HepG2 (cell line): Measurements from ENCODE around the gene CST11. TPM values are rescaled to one million over a fixed set of nuclear protein-coding genes. Genes with fewer than 3 reads are reported as not detected.
A peak's percentile ranks its signal among the peaks of the same experiment; 100 is the strongest.

Experiments used
- BRCA1 ChIP-seq: sonication (generic); formaldehyde crosslinking; IDR thresholded peaks from 2 replicates; pipeline ENCODE4 v1.4.0; 2020; ENCODE audit warnings: missing genetic modification reagents
- GATA4 ChIP-seq: sonication (generic); IDR thresholded peaks from 2 replicates; pipeline ENCODE4 v1.6.1; 2016; ENCODE audit warnings: antibody characterized with exemption, low read depth, borderline replicate concordance
- HMG20B ChIP-seq: conservative IDR thresholded peaks from 2 replicates; pipeline ENCODE4 v1.6.1; 2016; ENCODE audit warnings: missing genetic modification reagents, missing compliant biosample characterization
- HMGA1 ChIP-seq: sonication (generic); formaldehyde crosslinking; conservative IDR thresholded peaks from 2 replicates; pipeline ENCODE4 v1.4.0; 2020; ENCODE audit warnings: missing genetic modification reagents
- MAF1 ChIP-seq: sonication (generic); formaldehyde crosslinking; IDR thresholded peaks from 2 replicates; pipeline ENCODE4 v1.5.0; 2020; ENCODE audit warnings: missing genetic modification reagents, borderline replicate concordance
- MED8 ChIP-seq: sonication (generic); formaldehyde crosslinking; IDR thresholded peaks from 2 replicates; pipeline ENCODE4 v1.8.1; 2023; ENCODE audit warnings: mild to moderate bottlenecking, missing genetic modification reagents; ENCODE audit not compliant: insufficient replicate concordance
- MIXL1 ChIP-seq: IDR thresholded peaks from 2 replicates; pipeline ENCODE4 v1.6.1; 2016
- MTF2 ChIP-seq: sonication (generic); formaldehyde crosslinking; IDR thresholded peaks from 2 replicates; pipeline ENCODE4 v1.5.0; 2020; ENCODE audit warnings: missing genetic modification reagents, borderline replicate concordance
- PHB2 ChIP-seq: fragments of 450-650 bp; IDR thresholded peaks from 2 replicates; pipeline ENCODE4 v1.6.1; 2018; ENCODE audit not compliant: partially characterized antibody
- SOX5 ChIP-seq: IDR thresholded peaks from 2 replicates; pipeline ENCODE4 v1.6.1; 2016; ENCODE audit warnings: borderline replicate concordance
- YEATS4 ChIP-seq: sonication (generic); formaldehyde crosslinking; IDR thresholded peaks from 2 replicates; pipeline ENCODE4 v1.4.0; 2020; ENCODE audit warnings: missing genetic modification reagents, borderline replicate concordance
- ZFP36L1 ChIP-seq: sonication (generic); formaldehyde crosslinking; IDR thresholded peaks from 2 replicates; pipeline ENCODE4 v1.8.0; 2022; ENCODE audit warnings: mild to moderate bottlenecking, missing genetic modification reagents, moderate library complexity
- ZFYVE20 ChIP-seq: sonication (generic); formaldehyde crosslinking; IDR thresholded peaks from 2 replicates; pipeline ENCODE4 v1.8.0; 2023; ENCODE audit warnings: low read depth, mild to moderate bottlenecking, moderate library complexity, missing genetic modification reagents, borderline replicate concordance
- ZNF136 ChIP-seq: sonication (generic); formaldehyde crosslinking; IDR thresholded peaks from 2 replicates; pipeline ENCODE4 v1.8.1; 2022; ENCODE audit warnings: low read depth, mild to moderate bottlenecking, moderate library complexity, missing genetic modification reagents
- ZNF510 ChIP-seq: sonication (generic); formaldehyde crosslinking; IDR thresholded peaks from 2 replicates; pipeline ENCODE4 v1.4.0; 2020; ENCODE audit warnings: low read depth, mild to moderate bottlenecking, missing genetic modification reagents
- ZSCAN12 ChIP-seq: sonication (generic); formaldehyde crosslinking; IDR thresholded peaks from 2 replicates; pipeline ENCODE4 v1.9.0; 2021; ENCODE audit warnings: mild to moderate bottlenecking, missing genetic modification reagents
- polyA plus RNA-seq, 8 experiments: library from polyadenylated mRNA; depleted of rRNA in 3 of 8; stranded (reverse) in 7 of 8; unstranded in 1 of 8; fragments of >200 nt; fragmentation: Illumina TruSeq in 4 of 8; extraction: Trizol in 4 of 8; gene quantifications; 2 replicates each; pipeline versions ENCODE4 v1.2.1 to v1.2.3, GENCODE V29; 2011 to 2016; ENCODE audit warnings: low read depth in 4 of 8, missing spikeins in 1 of 8, mixed read lengths in 1 of 8; ENCODE audit not compliant: insufficient read depth in 1 of 8
- total RNA-seq, 5 experiments: library from RNA; depleted of rRNA; stranded (reverse); fragments of >200 nt; fragmentation: Illumina TruSeq; extraction: Trizol; gene quantifications; 2 replicates each; pipeline ENCODE4 v1.2.3, GENCODE V29; 2016; ENCODE audit warnings: low read depth in 1 of 5
- TF ChIP-seq, protein P1 (sequence below): sonication (generic); formaldehyde crosslinking; IDR thresholded peaks from 2 replicates; pipeline ENCODE4 v1.4.0; 2020; ENCODE audit warnings: missing genetic modification reagents
- TF ChIP-seq, protein P2 (sequence below): sonication (generic); formaldehyde crosslinking; IDR thresholded peaks from 2 replicates; pipeline ENCODE4 v1.4.0; 2020; ENCODE audit warnings: mild to moderate bottlenecking, missing genetic modification reagents
- TF ChIP-seq, protein P3 (sequence below): sonication (generic); formaldehyde crosslinking; IDR thresholded peaks from 2 replicates; pipeline ENCODE4 v1.8.1; 2023; ENCODE audit warnings: mild to moderate bottlenecking, missing genetic modification reagents, borderline replicate concordance
- TF ChIP-seq, protein P4 (sequence below): sonication (generic); formaldehyde crosslinking; IDR thresholded peaks from 2 replicates; pipeline ENCODE4 v1.5.0; 2020; ENCODE audit warnings: missing genetic modification reagents, mild to moderate bottlenecking, borderline replicate concordance
- TF ChIP-seq, protein P5 (sequence below): sonication (generic); formaldehyde crosslinking; IDR thresholded peaks from 2 replicates; pipeline ENCODE4 v1.8.1; 2023; ENCODE audit warnings: missing genetic modification reagents, inconsistent platforms, borderline replicate concordance

CST11 gene
- total and polyA plus RNA-seq, 2 of the 13 experiments (the other 11 are each of a cell fraction or from before 2014, with no cell fraction given) = not detected

DNA sequence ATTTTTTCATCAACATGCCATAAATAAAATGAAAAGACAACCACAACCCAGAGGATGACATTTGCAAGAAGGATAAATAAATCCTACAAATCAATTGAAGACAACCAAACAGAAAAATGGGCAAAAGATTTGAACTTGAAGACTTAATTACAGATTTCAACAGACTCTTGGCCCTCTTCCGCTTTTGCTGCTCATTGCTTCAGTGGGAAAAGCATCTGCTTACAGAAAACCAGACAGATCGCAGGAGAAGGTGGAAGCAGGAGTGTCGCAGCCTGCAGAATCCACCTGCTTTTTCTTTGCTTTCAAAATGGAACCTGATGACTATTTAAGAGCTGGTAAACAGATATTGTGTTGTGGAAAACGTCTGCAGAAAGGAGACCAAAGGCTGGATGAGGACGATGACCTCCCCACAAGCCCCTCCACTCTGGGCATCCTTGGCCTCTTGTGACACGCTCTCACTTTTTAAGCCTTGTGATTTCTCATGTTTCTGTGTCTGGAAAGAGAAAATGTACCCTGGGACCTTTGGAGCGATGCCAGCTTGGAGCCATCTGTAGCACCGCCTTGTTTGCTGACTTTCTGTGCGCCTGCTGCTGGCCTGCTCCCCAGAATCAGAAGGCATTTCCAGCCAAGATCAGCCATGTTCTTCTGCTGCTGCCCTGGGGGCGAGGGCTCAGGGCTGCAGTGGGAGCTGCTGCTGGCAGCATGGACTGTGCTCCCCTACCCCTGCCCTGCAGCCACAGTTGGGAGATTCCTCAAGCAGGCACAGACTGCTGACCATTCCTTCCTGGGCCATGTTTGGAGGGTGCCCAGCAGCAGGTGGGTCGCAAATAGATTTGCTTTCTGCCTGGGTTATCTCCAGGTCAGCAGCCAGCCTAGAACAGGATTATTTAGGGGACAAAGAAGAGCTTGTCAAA, 16.8 kb downstream of the CST11 start (continued):
- TF ChIP-seq, protein P1, sequence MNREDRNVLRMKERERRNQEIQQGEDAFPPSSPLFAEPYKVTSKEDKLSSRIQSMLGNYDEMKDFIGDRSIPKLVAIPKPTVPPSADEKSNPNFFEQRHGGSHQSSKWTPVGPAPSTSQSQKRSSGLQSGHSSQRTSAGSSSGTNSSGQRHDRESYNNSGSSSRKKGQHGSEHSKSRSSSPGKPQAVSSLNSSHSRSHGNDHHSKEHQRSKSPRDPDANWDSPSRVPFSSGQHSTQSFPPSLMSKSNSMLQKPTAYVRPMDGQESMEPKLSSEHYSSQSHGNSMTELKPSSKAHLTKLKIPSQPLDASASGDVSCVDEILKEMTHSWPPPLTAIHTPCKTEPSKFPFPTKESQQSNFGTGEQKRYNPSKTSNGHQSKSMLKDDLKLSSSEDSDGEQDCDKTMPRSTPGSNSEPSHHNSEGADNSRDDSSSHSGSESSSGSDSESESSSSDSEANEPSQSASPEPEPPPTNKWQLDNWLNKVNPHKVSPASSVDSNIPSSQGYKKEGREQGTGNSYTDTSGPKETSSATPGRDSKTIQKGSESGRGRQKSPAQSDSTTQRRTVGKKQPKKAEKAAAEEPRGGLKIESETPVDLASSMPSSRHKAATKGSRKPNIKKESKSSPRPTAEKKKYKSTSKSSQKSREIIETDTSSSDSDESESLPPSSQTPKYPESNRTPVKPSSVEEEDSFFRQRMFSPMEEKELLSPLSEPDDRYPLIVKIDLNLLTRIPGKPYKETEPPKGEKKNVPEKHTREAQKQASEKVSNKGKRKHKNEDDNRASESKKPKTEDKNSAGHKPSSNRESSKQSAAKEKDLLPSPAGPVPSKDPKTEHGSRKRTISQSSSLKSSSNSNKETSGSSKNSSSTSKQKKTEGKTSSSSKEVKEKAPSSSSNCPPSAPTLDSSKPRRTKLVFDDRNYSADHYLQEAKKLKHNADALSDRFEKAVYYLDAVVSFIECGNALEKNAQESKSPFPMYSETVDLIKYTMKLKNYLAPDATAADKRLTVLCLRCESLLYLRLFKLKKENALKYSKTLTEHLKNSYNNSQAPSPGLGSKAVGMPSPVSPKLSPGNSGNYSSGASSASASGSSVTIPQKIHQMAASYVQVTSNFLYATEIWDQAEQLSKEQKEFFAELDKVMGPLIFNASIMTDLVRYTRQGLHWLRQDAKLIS (CRISPR knock-in tag) = no peak
- TF ChIP-seq ZFP36L1 (CRISPR knock-in tag) = 0 out of 2 replicates have a peak, but pooled peaks have one; percentile 35
- TF ChIP-seq HMG20B (CRISPR knock-in tag) = 0 out of 2 replicates have a peak, but pooled peaks have one; percentile 6
- TF ChIP-seq ZNF510 (CRISPR knock-in tag) = no peak
- peak; percentile 24; the same call in 1 of the 2 replicates for TF ChIP-seq MIXL1 (CRISPR knock-in tag)
- TF ChIP-seq, protein P2, sequence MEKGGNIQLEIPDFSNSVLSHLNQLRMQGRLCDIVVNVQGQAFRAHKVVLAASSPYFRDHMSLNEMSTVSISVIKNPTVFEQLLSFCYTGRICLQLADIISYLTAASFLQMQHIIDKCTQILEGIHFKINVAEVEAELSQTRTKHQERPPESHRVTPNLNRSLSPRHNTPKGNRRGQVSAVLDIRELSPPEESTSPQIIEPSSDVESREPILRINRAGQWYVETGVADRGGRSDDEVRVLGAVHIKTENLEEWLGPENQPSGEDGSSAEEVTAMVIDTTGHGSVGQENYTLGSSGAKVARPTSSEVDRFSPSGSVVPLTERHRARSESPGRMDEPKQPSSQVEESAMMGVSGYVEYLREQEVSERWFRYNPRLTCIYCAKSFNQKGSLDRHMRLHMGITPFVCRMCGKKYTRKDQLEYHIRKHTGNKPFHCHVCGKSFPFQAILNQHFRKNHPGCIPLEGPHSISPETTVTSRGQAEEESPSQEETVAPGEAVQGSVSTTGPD = no peak
- TF ChIP-seq, protein P3, sequence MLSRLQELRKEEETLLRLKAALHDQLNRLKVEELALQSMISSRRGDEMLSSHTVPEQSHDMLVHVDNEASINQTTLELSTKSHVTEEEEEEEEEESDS (CRISPR knock-in tag) = no peak
- TF ChIP-seq, protein P4, sequence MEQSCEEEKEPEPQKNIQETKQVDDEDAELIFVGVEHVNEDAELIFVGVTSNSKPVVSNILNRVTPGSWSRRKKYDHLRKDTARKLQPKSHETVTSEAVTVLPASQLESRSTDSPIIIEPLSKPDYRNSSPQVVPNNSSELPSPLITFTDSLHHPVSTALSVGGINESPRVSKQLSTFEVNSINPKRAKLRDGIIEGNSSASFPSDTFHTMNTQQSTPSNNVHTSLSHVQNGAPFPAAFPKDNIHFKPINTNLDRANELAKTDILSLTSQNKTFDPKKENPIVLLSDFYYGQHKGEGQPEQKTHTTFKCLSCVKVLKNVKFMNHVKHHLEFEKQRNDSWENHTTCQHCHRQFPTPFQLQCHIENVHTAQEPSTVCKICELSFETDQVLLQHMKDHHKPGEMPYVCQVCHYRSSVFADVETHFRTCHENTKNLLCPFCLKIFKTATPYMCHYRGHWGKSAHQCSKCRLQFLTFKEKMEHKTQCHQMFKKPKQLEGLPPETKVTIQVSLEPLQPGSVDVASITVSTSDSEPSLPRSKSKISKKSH = peak; percentile 95
- no peak for TF ChIP-seq GATA4
- TF ChIP-seq MTF2 (CRISPR knock-in tag) = no peak
- no peak for TF ChIP-seq PHB2
- no peak for TF ChIP-seq ZSCAN12 (CRISPR knock-in tag)
- TF ChIP-seq BRCA1 (CRISPR knock-in tag) = no peak
- TF ChIP-seq SOX5 (CRISPR knock-in tag) = 0 out of 2 replicates have a peak, but pooled peaks have one; percentile 38
- TF ChIP-seq, protein P5, sequence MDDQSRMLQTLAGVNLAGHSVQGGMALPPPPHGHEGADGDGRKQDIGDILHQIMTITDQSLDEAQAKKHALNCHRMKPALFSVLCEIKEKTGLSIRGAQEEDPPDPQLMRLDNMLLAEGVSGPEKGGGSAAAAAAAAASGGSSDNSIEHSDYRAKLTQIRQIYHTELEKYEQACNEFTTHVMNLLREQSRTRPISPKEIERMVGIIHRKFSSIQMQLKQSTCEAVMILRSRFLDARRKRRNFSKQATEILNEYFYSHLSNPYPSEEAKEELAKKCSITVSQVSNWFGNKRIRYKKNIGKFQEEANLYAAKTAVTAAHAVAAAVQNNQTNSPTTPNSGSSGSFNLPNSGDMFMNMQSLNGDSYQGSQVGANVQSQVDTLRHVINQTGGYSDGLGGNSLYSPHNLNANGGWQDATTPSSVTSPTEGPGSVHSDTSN (CRISPR knock-in tag) = no peak
- no peak for TF ChIP-seq MAF1 (CRISPR knock-in tag)
- peak; percentile 71; the same call in 1 of the 2 replicates for TF ChIP-seq YEATS4 (CRISPR knock-in tag)
- TF ChIP-seq MED8 (CRISPR knock-in tag) = no peak
- TF ChIP-seq ZNF136 (CRISPR knock-in tag) = no peak
- TF ChIP-seq ZFYVE20 = no peak
- TF ChIP-seq HMGA1 (CRISPR knock-in tag) = no peak
